Nephron (organoid): Measurements from ENCODE around the gene DST.

Experiments used
- H3K27ac Mint-ChIP-seq, 3 experiments: 2 replicates each; pipeline ENCODE4 v1.8.0; 2020; ENCODE audit warnings: mixed read lengths in 3 of 3, mild to moderate bottlenecking in 2 of 3, moderate library complexity in 1 of 3
- H3K27me3 Mint-ChIP-seq: 2 replicates; pipeline ENCODE4 v1.8.0; 2021; ENCODE audit warnings: low read depth, mild to moderate bottlenecking, moderate library complexity, mixed read lengths
- H3K36me3 Mint-ChIP-seq: 2 replicates; pipeline ENCODE4 v1.8.0; 2020; ENCODE audit warnings: low read depth, mixed read lengths
- H3K4me1 Mint-ChIP-seq: 2 replicates; pipeline ENCODE4 v1.8.0; 2020; ENCODE audit warnings: mixed read lengths
- H3K4me3 Mint-ChIP-seq, 3 experiments: 2 replicates each; pipeline ENCODE4 v1.8.0; 2020; ENCODE audit warnings: mild to moderate bottlenecking in 3 of 3, mixed read lengths in 3 of 3, moderate library complexity in 2 of 3
- H3K9me3 Mint-ChIP-seq: 2 replicates; pipeline ENCODE4 v1.8.0; 2020; ENCODE audit warnings: mixed read lengths
- CTCF ChIP-seq, 3 experiments: fragments of 200-600 bp; sonication (generic); IDR thresholded peaks; one replicate each; pipeline ENCODE4 v1.5.0; 2021; ENCODE audit warnings: antibody characterized with exemption in 3 of 3; ENCODE audit not compliant: unreplicated experiment in 3 of 3

Gene DST

DNA sequence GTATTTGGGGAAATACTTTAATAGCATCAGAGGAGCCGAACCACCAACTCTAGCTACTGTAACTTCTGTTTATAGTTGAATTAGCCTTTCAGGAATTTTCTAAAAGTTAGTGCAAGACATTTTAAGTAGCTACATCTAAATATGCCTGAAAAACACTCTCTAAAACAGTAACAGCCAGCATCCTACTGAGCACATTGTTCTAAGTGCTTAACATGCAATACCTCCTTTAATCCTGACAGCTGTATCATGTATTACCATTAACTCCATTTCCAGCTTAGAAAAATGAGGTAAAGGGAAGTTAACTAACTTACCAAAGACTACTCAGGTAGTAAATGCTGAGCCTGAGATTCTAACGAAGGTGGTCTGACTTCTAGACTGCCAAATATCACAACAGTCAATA lies 120.7 kb downstream of the DST start:
- Mint-ChIP-seq H3K4me1 (peaks cover 54% of the 10 kb centered on the region), H3K27ac (peak overlapping the region; percentile 33 to 76 (median 51)), H3K36me3 (peaks cover 52% of the 10 kb centered on the region), H3K4me3 (no peak overlapping the region), H3K9me3 (no peaks in the 10 kb centered on the region), H3K27me3 (no peaks in the 10 kb centered on the region)
- TF ChIP-seq CTCF (IDR thresholded peaks at IDR 0.05; ENCODE audit: unreplicated experiment in 3 of 3) = no peak

GRCh38 chr6:56521454-56521853 lies 121.2 kb downstream of the DST start:
- Mint-ChIP-seq H3K27me3 (no peaks in the 10 kb centered on the region), H3K4me3 (no peak overlapping the region), H3K4me1 (peaks cover 52% of the 10 kb centered on the region), H3K9me3 (no peaks in the 10 kb centered on the region), H3K27ac (peak overlapping the region; percentile 33 to 76 (median 51)), H3K36me3 (peaks cover 50% of the 10 kb centered on the region)
- TF ChIP-seq CTCF (IDR thresholded peaks at IDR 0.05; ENCODE audit: unreplicated experiment in 3 of 3) = no peak

- Mint-ChIP-seq H3K27me3 (no peaks in the 10 kb centered on the region), H3K36me3 (peaks cover 54% of the 10 kb centered on the region), H3K27ac (no peak overlapping the region), H3K9me3 (no peaks in the 10 kb centered on the region), H3K4me3 (no peak overlapping the region), H3K4me1 (peaks cover 49% of the 10 kb centered on the region)
- TF ChIP-seq CTCF (IDR thresholded peaks at IDR 0.05; ENCODE audit: unreplicated experiment in 3 of 3) = no peak
Observed at GRCh38 chr6:56520218-56520617, 122.5 kb downstream of the DST start.

GRCh38 chr6:56518995-56519767 lies 123.5 kb downstream of the DST start:
- H3K9me3 Mint-ChIP-seq = no peaks in the 10 kb centered on the region

GRCh38 chr6:56517155-56517745 lies 125.4 kb downstream of the DST start:
- TF ChIP-seq CTCF (IDR thresholded peaks at IDR 0.05; ENCODE audit: unreplicated experiment in 3 of 3) = no peak
- H3K4me3 Mint-ChIP-seq = peak overlapping the region in 1 of 3 experiments; percentile 5
- no peaks in the 10 kb centered on the region for H3K9me3 Mint-ChIP-seq
- H3K36me3 Mint-ChIP-seq = peaks cover 68% of the 10 kb centered on the region
- peaks cover 39% of the 10 kb centered on the region for H3K4me1 Mint-ChIP-seq
- no peaks in the 10 kb centered on the region for H3K27me3 Mint-ChIP-seq
- H3K27ac Mint-ChIP-seq = peak overlapping the region; percentile 58 to 81 (median 61)

More at GRCh38 chr6:56518995-56519767, 123.5 kb downstream of the DST start:
- no peaks in the 10 kb centered on the region for H3K27me3 Mint-ChIP-seq
- H3K4me3 Mint-ChIP-seq = no peak overlapping the region
- H3K4me1 Mint-ChIP-seq = peaks cover 47% of the 10 kb centered on the region
- H3K36me3 Mint-ChIP-seq = peaks cover 62% of the 10 kb centered on the region
- TF ChIP-seq CTCF (IDR thresholded peaks at IDR 0.05; ENCODE audit: unreplicated experiment in 3 of 3) = no peak
- H3K27ac Mint-ChIP-seq = no peak overlapping the region
